Common myeloid progenitor, CD34-positive (primary cell): ENCODE results near the gene ROM1.
A peak's percentile ranks its signal among the peaks of the same experiment; 100 is the strongest.

Source experiments
- CTCF ChIA-PET: fragments of 350-600 bp; sonication (Branson Sonifier 250); formaldehyde crosslinking; loops from one replicate; lab custom pipeline; 2021; ENCODE audit warnings: antibody characterized with exemption; lab: Charles Lee
- POLR2A ChIA-PET: fragments of 350-600 bp; sonication (Branson Sonifier 250); formaldehyde crosslinking; loops from one replicate; lab custom pipeline; 2021; ENCODE audit warnings: antibody characterized with exemption; lab: Charles Lee
- DNase-seq, 3 donors: peaks; one replicate each; pipeline versions ENCODE4 v3.0.0 to v3.0.0-alpha.2; 2013
- H3K27ac ChIP-seq, 2 experiments: 1 replicate in 1 of 2; 2 replicates in 1 of 2; pipeline ENCODE4 v1.7.0; 2013; ENCODE audit warnings: inconsistent platforms in 2 of 2, low read length in 2 of 2, mild to moderate bottlenecking in 2 of 2, low read depth in 1 of 2, moderate library complexity in 1 of 2; ENCODE audit not compliant: severe bottlenecking in 2 of 2, insufficient read depth in 1 of 2, poor library complexity in 1 of 2
- H3K27me3 ChIP-seq, 5 experiments: replicated peaks in 2 of 5; 1 replicate in 3 of 5; 2 replicates in 2 of 5; pipeline versions ENCODE4 v1.6.1 to v1.7.0; 2013; ENCODE audit warnings: low read length in 4 of 5, mild to moderate bottlenecking in 2 of 5, moderate library complexity in 2 of 5, inconsistent platforms in 1 of 5; ENCODE audit not compliant: insufficient read depth in 5 of 5, control insufficient read depth in 4 of 5
- H3K36me3 ChIP-seq, 4 experiments: 1 replicate in 2 of 4; 2 replicates in 2 of 4; pipeline versions ENCODE4 v1.6.1 to v1.7.0; 2013; ENCODE audit warnings: low read length in 3 of 4, control low read depth in 1 of 4, mild to moderate bottlenecking in 1 of 4; ENCODE audit not compliant: control insufficient read depth in 4 of 4, insufficient read depth in 4 of 4
- H3K4me1 ChIP-seq, 4 experiments: 1 replicate in 3 of 4; 2 replicates in 1 of 4; pipeline versions ENCODE4 v1.6.1 to v1.7.1; 2013; ENCODE audit warnings: low read length in 3 of 4, mild to moderate bottlenecking in 3 of 4, control low read depth in 1 of 4, inconsistent platforms in 1 of 4, moderate library complexity in 1 of 4; ENCODE audit not compliant: control insufficient read depth in 4 of 4, insufficient read depth in 4 of 4; ENCODE audit errors: control extremely low read depth in 1 of 4
- H3K4me3 ChIP-seq, 7 experiments: 1 replicate in 4 of 7; 2 replicates in 3 of 7; pipeline versions ENCODE4 v1.5.1 to v1.7.0; 2013; ENCODE audit warnings: mild to moderate bottlenecking in 7 of 7, low read length in 6 of 7, moderate library complexity in 6 of 7, inconsistent platforms in 2 of 7, low read depth in 2 of 7, control low read depth in 1 of 7; ENCODE audit not compliant: insufficient read depth in 4 of 7, control insufficient read depth in 1 of 7; ENCODE audit errors: extremely low read depth in 1 of 7
- H3K9me3 ChIP-seq, 5 experiments: 1 replicate in 4 of 5; 2 replicates in 1 of 5; pipeline versions ENCODE4 v1.6.1 to v1.7.1; 2013; ENCODE audit warnings: low read length in 4 of 5, mild to moderate bottlenecking in 2 of 5, inconsistent platforms in 1 of 5, low read depth in 1 of 5, moderate library complexity in 1 of 5; ENCODE audit not compliant: control insufficient read depth in 4 of 5, insufficient read depth in 2 of 5; ENCODE audit errors: control extremely low read depth in 1 of 5
- WGBS: methylation state at CpG from one replicate; pipeline ENCODE4 v1.1.5; 2013; ENCODE audit not compliant: insufficient coverage; 5-methylcytosine and 5-hydroxymethylcytosine counted together

Gene ROM1

GRCh38 chr11:62627713-62628112, 14.7 kb downstream of the ROM1 start:
- 94% methylated on average over 2 of the region's 3 CpGs for WGBS
- Histone ChIP-seq H3K4me3 (no peak overlapping the region), H3K27ac (no peak overlapping the region), H3K27me3 (no peaks in the 10 kb centered on the region), H3K9me3 (no peaks in the 10 kb centered on the region), H3K36me3 (peaks cover 32 to 78% (median 59%) of the 10 kb centered on the region in 4 experiments), H3K4me1 (peaks cover 0 to 14% (median 11%) of the 10 kb centered on the region in 4 experiments)
- POLR2A ChIA-PET = no interaction called here
- CTCF ChIA-PET = interaction anchor here (1.1 to 3.2 kb wide), 6 partner anchors 8 to 35 kb away, joined by 3 to 12 read pairs (median 4); partner anchors contain the start of genes GANAB and TUT1
- peak in 2 of 3 donors; percentile 58 to 62 for DNase-seq

- WGBS = 100% methylated on average over 6 of the region's 6 CpGs
- no peak overlapping the region for H3K27ac ChIP-seq
- peaks cover 3 to 24% (median 11%) of the 10 kb centered on the region in 4 experiments for H3K4me1 ChIP-seq
- ChIA-PET POLR2A (no interaction called here), CTCF (interaction anchor here (1.0 to 1.5 kb wide), 3 partner anchors 15 to 44 kb away, joined by 3 to 4 read pairs (median 4); partner anchors contain the start of gene ROM1)
- H3K9me3 ChIP-seq = no peaks in the 10 kb centered on the region
- peaks cover 36 to 84% (median 58%) of the 10 kb centered on the region in 4 experiments for H3K36me3 ChIP-seq
- DNase-seq = no peak
- H3K4me3 ChIP-seq = no peak overlapping the region
- H3K27me3 ChIP-seq = no peaks in the 10 kb centered on the region
These were observed 19.4 kb downstream of the ROM1 start for GRCh38 chr11:62632492-62632891.

- H3K27ac ChIP-seq = no peak overlapping the region
- WGBS = 100% methylated on average over 5 of the region's 8 CpGs
- H3K36me3 ChIP-seq = peaks cover 12 to 49% (median 20%) of the 10 kb centered on the region in 4 experiments
- H3K4me1 ChIP-seq = peaks cover 0 to 33% (median 30%) of the 10 kb centered on the region in 4 experiments
- CTCF ChIA-PET = interaction anchor here (0.5 to 6.0 kb wide), 6 partner anchors 16 to 52 kb away, joined by 3 to 33 read pairs (median 8); partner anchors contain the start of genes C11orf98, CSKMT, LBHD1 and TUT1
- no peaks in the 10 kb centered on the region for H3K9me3 ChIP-seq
- POLR2A ChIA-PET = interaction anchor here (1.2 kb wide), 1 partner anchor 21 kb away, joined by 3 read pairs; no protein-coding TSS in a partner anchor
- H3K27me3 ChIP-seq = no peaks in the 10 kb centered on the region
- H3K4me3 ChIP-seq = no peak overlapping the region
- no peak for DNase-seq
These were observed 31.2 kb downstream of the ROM1 start for GRCh38 chr11:62644220-62644619.

- DNase-seq = peak in 1 of 3 donors; percentile 16
- H3K27me3 ChIP-seq = no peaks in the 10 kb centered on the region
- WGBS = 20% methylated on average over 11 of the region's 11 CpGs
- H3K9me3 ChIP-seq = no peaks in the 10 kb centered on the region
- peaks cover 13 to 51% (median 26%) of the 10 kb centered on the region in 4 experiments for H3K36me3 ChIP-seq
- ChIA-PET POLR2A (interaction anchor here (0.5 to 3.0 kb wide), 6 partner anchors 7 to 1625 kb away, joined by 3 to 23 read pairs (median 5); partner anchors contain the start of genes C11orf98, CSKMT, TUT1 and UQCC3), CTCF (interaction anchor here (1.0 to 6.0 kb wide), 6 partner anchors 10 to 106 kb away, joined by 3 to 33 read pairs (median 12); partner anchors contain the start of genes B3GAT3, C11orf98, CSKMT and LBHD1)
- H3K4me1 ChIP-seq = peaks cover 0 to 26% (median 24%) of the 10 kb centered on the region in 4 experiments
- peak overlapping the region; percentile 93 to 97 for H3K27ac ChIP-seq
- H3K4me3 ChIP-seq = peak overlapping the region; percentile 81 to 100 (median 92)
These were observed 32.6 kb downstream of the ROM1 start for GRCh38 chr11:62645671-62645945.

GRCh38 chr11:62645946-62646824, 33.1 kb downstream of the ROM1 start, which contains the start of gene GANAB:
Gene GANAB, minus strand, starts transcription at chr11:62646613. Its CDS starts 14 bp downstream, at chr11:62646599.
- H3K36me3 ChIP-seq = peaks cover 13 to 53% (median 26%) of the 10 kb centered on the region in 4 experiments
- POLR2A ChIA-PET = interaction anchor here (0.5 to 3.0 kb wide), 11 partner anchors 8 to 1624 kb away, joined by 3 to 23 read pairs (median 4); partner anchors contain the start of genes B3GAT3, C11orf98, CSKMT and TUT1
- H3K4me3 ChIP-seq = peak within 1 kb of the TSS; percentile 81 to 100 (median 92)
- peak within 1 kb of the TSS; percentile 93 to 97 for H3K27ac ChIP-seq
- peak; percentile 98 to 99 (median 99) for DNase-seq
- no peaks in the 10 kb centered on the region for H3K9me3 ChIP-seq
- peaks cover 0 to 25% (median 21%) of the 10 kb centered on the region in 4 experiments for H3K4me1 ChIP-seq
- 0% methylated on average over 61 of the region's 73 CpGs for WGBS
- H3K27me3 ChIP-seq = no peaks in the 10 kb centered on the region
- CTCF ChIA-PET = interaction anchor here (1.0 to 6.0 kb wide), 6 partner anchors 10 to 106 kb away, joined by 3 to 33 read pairs (median 12); partner anchors contain the start of genes B3GAT3, C11orf98, CSKMT and LBHD1

- peak overlapping the region in 1 of 2 experiments; percentile 97 for H3K27ac ChIP-seq
- H3K27me3 ChIP-seq = no peaks in the 10 kb centered on the region
- H3K36me3 ChIP-seq = peaks cover 13 to 53% (median 26%) of the 10 kb centered on the region in 4 experiments
- no peaks in the 10 kb centered on the region for H3K9me3 ChIP-seq
- ChIA-PET CTCF (interaction anchor here (1.0 to 6.0 kb wide), 7 partner anchors 9 to 139 kb away, joined by 4 to 33 read pairs (median 12); partner anchors contain the start of genes C11orf98, CSKMT, LBHD1 and TUT1), POLR2A (interaction anchor here (0.6 to 3.0 kb wide), 8 partner anchors 9 to 185 kb away, joined by 3 to 23 read pairs (median 4); partner anchors contain the start of genes B3GAT3, C11orf98, CSKMT and TUT1)
- no peak for DNase-seq
- WGBS = 87% methylated on average over 25 of the region's 32 CpGs
- peak overlapping the region in 2 of 7 experiments; percentile 90 to 97 for H3K4me3 ChIP-seq
- H3K4me1 ChIP-seq = peaks cover 0 to 31% (median 24%) of the 10 kb centered on the region in 4 experiments
These were observed 34.0 kb downstream of the ROM1 start for GRCh38 chr11:62646825-62647608.
